ENCODE measurements around the gene IRAK3.

IRAK3 gene

GRCh38 chr12:66289485-66289884, 100.5 kb downstream of the IRAK3 start:
- TF ChIP-seq CTCF (IDR thresholded peaks at IDR 0.05; ENCODE audit: control extremely low read depth, extremely low read depth, low read depth, missing control alignments) = no peak
- DNase-seq (ENCODE audit: extremely low spot score) = no peak
- ChIA-PET CTCF (no interaction called here), POLR2A (no interaction called here)

DNA sequence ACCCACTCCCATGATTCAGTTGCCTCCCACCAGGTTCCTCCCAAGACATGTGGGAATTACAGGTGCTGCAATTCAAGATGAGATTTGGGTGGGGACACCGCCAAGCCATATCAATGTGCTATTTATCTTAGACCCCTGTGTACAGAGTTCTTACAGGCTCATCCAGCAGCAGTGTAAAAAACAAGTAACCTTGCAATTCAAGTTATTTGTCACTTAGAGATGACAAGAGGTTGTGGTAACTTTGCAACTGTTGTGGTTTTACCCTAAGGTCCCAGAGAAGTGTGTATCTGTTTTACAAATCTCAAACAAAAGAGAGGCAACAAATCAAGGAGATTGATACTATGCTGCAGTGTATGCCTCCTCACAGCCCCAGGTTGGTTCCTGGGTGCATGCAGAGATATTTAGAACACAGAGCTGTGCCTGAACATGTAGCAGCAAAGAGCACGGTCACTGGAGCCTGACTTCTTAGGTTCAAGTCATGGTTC, 101.7 kb downstream of the IRAK3 start:
- POLR2A ChIA-PET = no interaction called here
- TF ChIP-seq CTCF (IDR thresholded peaks at IDR 0.05; ENCODE audit: control extremely low read depth, extremely low read depth, low read depth, missing control alignments) = no peak
- CTCF ChIA-PET = no interaction called here
- no peak for DNase-seq (ENCODE audit: extremely low spot score)

DNA sequence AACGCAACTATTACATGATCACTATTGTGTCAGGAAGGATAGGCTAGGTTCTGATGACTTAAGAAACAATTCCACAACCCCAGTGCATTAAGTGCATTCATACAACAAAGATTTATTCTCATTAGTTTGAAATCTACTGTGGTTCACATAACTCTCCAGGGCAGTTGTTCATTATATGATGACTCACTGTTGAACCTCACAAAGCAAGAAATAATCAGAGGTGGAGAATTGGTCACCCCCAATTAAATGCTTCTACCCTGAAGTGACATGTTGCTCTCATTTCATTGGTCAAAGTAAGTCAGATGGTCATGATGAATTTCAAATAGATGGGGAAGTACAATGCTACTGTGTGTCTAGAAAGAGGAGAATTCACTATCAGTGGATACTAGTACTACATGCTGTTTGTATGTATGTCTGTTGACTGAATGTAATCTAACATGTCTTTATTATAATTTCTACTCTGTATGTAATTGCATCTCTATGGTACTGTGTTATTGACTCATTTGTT, 107.2 kb downstream of the IRAK3 start:
- no peak for TF ChIP-seq CTCF (IDR thresholded peaks at IDR 0.05; ENCODE audit: control extremely low read depth, extremely low read depth, low read depth, missing control alignments)
- ChIA-PET CTCF (no interaction called here), POLR2A (no interaction called here)
- DNase-seq (ENCODE audit: extremely low spot score) = no peak

- no peak for DNase-seq (ENCODE audit: extremely low spot score)
- ChIA-PET CTCF (no interaction called here), POLR2A (no interaction called here)
Observed at GRCh38 chr12:66297080-66297479, 108.1 kb downstream of the IRAK3 start.

DNA sequence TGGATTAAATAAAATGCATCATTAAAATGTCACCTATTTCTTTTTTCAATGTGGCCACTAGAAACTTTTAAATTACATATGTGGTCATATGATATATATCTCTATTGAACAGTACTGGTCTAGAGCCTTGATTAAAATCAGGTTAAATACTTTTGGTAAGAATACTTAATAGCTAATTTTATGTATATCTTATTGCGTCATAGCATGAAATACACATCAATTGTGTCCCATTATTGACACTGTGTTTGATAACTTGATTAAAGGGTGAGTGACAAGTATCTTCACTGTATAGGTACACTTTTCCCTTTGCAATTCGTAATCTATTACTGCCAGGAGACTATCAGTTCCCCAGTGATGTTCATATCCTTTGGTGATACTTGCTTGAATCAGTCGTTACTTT, 108.9 kb downstream of the IRAK3 start:
- POLR2A ChIA-PET = no interaction called here
- no peak for DNase-seq (ENCODE audit: extremely low spot score)
- no peak for TF ChIP-seq CTCF (IDR thresholded peaks at IDR 0.05; ENCODE audit: control extremely low read depth, extremely low read depth, low read depth, missing control alignments)
- CTCF ChIA-PET = interaction anchor here (1.3 kb wide), 1 partner anchor 13 kb away, joined by 3 read pairs; no protein-coding TSS in a partner anchor

More at GRCh38 chr12:66297080-66297479, 108.1 kb downstream of the IRAK3 start:
- no peak for TF ChIP-seq CTCF (IDR thresholded peaks at IDR 0.05; ENCODE audit: control extremely low read depth, extremely low read depth, low read depth, missing control alignments)

DNA sequence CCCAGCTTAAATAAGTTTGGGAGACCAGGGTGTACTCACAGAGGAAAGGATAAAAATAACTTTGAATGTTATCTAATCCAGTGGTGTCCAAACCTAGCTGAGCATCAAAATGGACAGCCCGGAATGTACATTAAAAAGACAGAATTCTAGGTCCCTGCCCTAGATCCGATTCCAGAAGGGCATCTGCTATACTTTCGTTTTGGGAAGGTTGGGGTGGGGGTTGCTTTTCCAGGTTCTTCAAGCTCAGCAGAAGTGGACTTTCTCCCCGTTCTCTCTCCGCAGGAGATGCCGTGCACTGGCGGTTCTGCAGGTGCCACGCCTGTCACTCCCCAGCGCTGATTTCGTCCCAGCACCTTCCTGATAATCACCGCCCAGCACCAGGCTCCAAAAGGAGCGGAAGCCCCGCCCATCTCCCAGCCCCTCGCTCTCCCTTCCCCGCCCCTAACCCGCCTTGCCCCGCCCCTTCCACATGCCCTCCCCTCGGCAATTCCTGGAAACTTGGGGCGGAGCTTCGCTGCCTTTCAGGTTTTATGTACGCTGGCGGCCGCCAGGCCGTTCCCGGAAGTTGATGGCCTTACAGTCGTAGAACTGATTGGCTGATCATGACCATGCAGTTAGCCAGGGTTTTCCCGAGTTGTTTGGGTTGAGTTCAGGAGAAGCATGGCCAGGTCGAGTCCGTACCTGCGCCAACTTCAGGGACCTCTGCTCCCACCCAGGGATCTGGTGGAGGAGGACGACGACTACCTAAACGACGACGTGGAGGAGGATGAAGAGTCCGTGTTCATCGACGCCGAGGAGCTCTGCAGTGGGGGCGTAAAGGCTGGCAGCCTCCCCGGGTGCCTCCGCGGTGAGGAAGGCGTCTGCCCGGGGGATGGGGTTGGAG, 113.2 kb downstream of the IRAK3 start, which contains the start of gene HELB:
TSS of gene HELB (plus strand) at position 550 of the 883 bp plus-strand sequence. CDS start at position 661, 111 bp downstream.
- CTCF ChIA-PET = interaction anchor here (0.7 to 2.1 kb wide), 12 partner anchors 8 to 394 kb away, joined by 3 to 5 read pairs (median 3); no protein-coding TSS in a partner anchor
- peak; percentile 95 for DNase-seq (ENCODE audit: extremely low spot score)
- TF ChIP-seq CTCF (IDR thresholded peaks at IDR 0.05; ENCODE audit: control extremely low read depth, extremely low read depth, low read depth, missing control alignments) = no peak
- POLR2A ChIA-PET = interaction anchor here (0.5 to 1.0 kb wide), 6 partner anchors 11 to 745 kb away, joined by 3 to 9 read pairs (median 6); no protein-coding TSS in a partner anchor

All from GM10248 (cell line).